ENCODE results near the gene ZBED4. TPM values are rescaled to one million over a fixed set of nuclear protein-coding genes. Genes with fewer than 3 reads are reported as not detected.
A peak's percentile ranks its signal among the peaks of the same experiment; 100 is the strongest.

Gene ZBED4
- total RNA-seq, 1 donor from 2014 or later, result 36.5 TPM

GRCh38 chr22:49871482-49871881 is 17.8 kb downstream of the ZBED4 start:
- H3K27me3 Mint-ChIP-seq, result no peaks in the 10 kb centered on the region
- TF ChIP-seq, protein P1, sequence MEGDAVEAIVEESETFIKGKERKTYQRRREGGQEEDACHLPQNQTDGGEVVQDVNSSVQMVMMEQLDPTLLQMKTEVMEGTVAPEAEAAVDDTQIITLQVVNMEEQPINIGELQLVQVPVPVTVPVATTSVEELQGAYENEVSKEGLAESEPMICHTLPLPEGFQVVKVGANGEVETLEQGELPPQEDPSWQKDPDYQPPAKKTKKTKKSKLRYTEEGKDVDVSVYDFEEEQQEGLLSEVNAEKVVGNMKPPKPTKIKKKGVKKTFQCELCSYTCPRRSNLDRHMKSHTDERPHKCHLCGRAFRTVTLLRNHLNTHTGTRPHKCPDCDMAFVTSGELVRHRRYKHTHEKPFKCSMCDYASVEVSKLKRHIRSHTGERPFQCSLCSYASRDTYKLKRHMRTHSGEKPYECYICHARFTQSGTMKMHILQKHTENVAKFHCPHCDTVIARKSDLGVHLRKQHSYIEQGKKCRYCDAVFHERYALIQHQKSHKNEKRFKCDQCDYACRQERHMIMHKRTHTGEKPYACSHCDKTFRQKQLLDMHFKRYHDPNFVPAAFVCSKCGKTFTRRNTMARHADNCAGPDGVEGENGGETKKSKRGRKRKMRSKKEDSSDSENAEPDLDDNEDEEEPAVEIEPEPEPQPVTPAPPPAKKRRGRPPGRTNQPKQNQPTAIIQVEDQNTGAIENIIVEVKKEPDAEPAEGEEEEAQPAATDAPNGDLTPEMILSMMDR (IDR thresholded peaks at IDR 0.05; ENCODE audit: unreplicated experiment), result no peak
- peaks cover 45% of the 10 kb centered on the region for H3K9me3 Mint-ChIP-seq (ENCODE audit: low read depth)
- H3K27ac Mint-ChIP-seq, result no peak overlapping the region
- H3K4me3 Mint-ChIP-seq (ENCODE audit: low read depth), result no peak overlapping the region
- H3K4me1 Mint-ChIP-seq (ENCODE audit: low read depth), result peaks cover 3% of the 10 kb centered on the region
- no peak for DNase-seq (ENCODE audit: low spot score, unreplicated experiment)
- H3K36me3 Mint-ChIP-seq (ENCODE audit: insufficient read depth), result peaks cover 66% of the 10 kb centered on the region

DNA sequence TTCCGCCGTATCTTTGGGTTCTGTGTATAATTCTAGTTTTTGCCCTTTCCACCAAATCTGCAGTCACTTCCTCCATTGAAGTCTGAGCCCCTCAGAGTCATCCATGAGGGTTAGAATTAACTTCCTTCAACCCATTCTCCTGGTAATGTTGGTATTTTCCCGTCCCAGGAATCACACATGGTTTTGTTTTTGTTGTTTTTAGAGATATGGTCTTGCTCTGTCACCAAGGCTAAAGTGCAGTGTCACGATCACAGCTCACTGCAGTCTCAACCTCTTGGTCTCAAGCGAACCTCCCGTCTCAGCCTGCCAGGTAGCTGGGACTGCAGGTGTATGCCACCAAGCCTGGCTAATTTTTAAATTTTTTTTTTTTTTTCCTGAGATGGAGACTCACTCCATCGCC is 18.7 kb downstream of the ZBED4 start:
- no peaks in the 10 kb centered on the region for H3K27me3 Mint-ChIP-seq
- H3K27ac Mint-ChIP-seq, result no peak overlapping the region
- TF ChIP-seq, protein P1 (IDR thresholded peaks at IDR 0.05; ENCODE audit: unreplicated experiment), result no peak
- H3K4me3 Mint-ChIP-seq (ENCODE audit: low read depth), result no peak overlapping the region
- peaks cover 61% of the 10 kb centered on the region for H3K36me3 Mint-ChIP-seq (ENCODE audit: insufficient read depth)
- H3K4me1 Mint-ChIP-seq (ENCODE audit: low read depth), result peaks cover 3% of the 10 kb centered on the region
- peaks cover 40% of the 10 kb centered on the region for H3K9me3 Mint-ChIP-seq (ENCODE audit: low read depth)
- DNase-seq (ENCODE audit: low spot score, unreplicated experiment), result no peak

DNA sequence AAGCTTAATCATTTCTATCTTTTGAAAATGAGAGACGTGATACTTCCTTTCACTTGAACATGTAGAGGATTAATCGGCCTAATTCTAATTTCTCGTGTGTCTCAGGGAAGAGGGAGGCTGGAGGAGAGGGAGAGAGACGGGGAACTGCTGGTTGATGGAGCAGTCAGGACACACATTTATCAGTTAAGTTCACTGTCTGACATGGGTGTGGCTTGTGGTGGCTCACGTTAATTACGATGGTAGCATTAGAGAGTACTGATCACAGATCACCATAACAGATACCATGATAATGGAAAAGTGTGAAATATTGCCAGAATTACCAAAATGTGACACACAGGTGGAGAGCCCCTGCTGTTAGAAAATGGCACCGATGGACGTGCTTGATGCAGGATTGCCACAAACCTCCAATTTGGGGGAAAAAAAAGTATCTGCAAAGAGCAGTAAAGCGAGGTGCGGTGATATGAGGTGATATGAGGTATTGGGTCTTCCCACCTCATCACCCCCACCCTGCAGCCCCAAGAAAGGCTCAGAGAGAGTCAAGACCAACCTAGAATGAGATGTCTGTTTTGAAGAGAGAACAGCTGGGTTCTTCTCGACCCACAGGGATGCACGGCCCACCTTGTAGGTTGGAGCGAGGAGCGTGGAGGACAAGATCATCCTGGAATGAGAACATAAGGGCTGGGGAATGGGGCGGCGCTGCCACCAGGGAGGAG is 19.7 kb downstream of the ZBED4 start:
- Mint-ChIP-seq H3K27ac (peak overlapping the region; percentile 50), H3K36me3 (ENCODE audit: insufficient read depth) (peaks cover 60% of the 10 kb centered on the region), H3K27me3 (no peaks in the 10 kb centered on the region), H3K9me3 (ENCODE audit: low read depth) (peaks cover 39% of the 10 kb centered on the region), H3K4me1 (ENCODE audit: low read depth) (peaks cover 3% of the 10 kb centered on the region), H3K4me3 (ENCODE audit: low read depth) (no peak overlapping the region)
- TF ChIP-seq, protein P1 (IDR thresholded peaks at IDR 0.05; ENCODE audit: unreplicated experiment), result no peak
- DNase-seq (ENCODE audit: low spot score, unreplicated experiment), result no peak

DNA sequence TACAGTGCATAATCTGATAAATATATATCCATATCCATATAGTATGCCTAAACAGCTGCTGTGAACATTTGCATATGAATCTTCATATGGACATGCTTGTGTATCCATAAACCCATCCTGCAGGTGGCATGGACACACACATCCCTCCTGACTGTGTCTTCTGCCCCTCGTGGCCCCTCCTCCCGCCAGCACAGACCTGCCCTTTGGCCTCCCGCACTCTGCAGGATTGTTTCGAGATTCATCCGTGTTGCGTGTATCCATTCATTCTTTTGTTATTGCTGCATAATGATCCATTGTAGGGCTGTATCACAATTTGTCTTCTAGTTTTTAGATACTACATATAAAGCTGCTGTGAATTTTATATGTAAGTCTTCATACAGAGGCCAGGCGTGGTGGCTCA is 24.0 kb downstream of the ZBED4 start:
- Mint-ChIP-seq H3K27me3 (no peaks in the 10 kb centered on the region), H3K36me3 (ENCODE audit: insufficient read depth) (peaks cover 50% of the 10 kb centered on the region), H3K9me3 (ENCODE audit: low read depth) (peaks cover 26% of the 10 kb centered on the region), H3K27ac (no peak overlapping the region), H3K4me1 (ENCODE audit: low read depth) (peaks cover 3% of the 10 kb centered on the region), H3K4me3 (ENCODE audit: low read depth) (peak overlapping the region; percentile 40)
- TF ChIP-seq, protein P1 (IDR thresholded peaks at IDR 0.05; ENCODE audit: unreplicated experiment), result no peak
- DNase-seq (ENCODE audit: low spot score, unreplicated experiment), result no peak

GRCh38 chr22:49878206-49878605 is 24.6 kb downstream of the ZBED4 start:
- Mint-ChIP-seq H3K9me3 (ENCODE audit: low read depth) (peaks cover 26% of the 10 kb centered on the region), H3K4me3 (ENCODE audit: low read depth) (no peak overlapping the region), H3K4me1 (ENCODE audit: low read depth) (peaks cover 3% of the 10 kb centered on the region), H3K27ac (peak overlapping the region; percentile 71), H3K36me3 (ENCODE audit: insufficient read depth) (peaks cover 53% of the 10 kb centered on the region), H3K27me3 (no peaks in the 10 kb centered on the region)
- TF ChIP-seq, protein P1 (IDR thresholded peaks at IDR 0.05; ENCODE audit: unreplicated experiment), result no peak
- no peak for DNase-seq (ENCODE audit: low spot score, unreplicated experiment)

Measured in progenitor cell of endocrine pancreas (in vitro differentiated cells).